K562 (cell line): ENCODE data around the gene CBX2.

Source experiments
- BRCA1 ChIP-seq, 2 experiments: fragments of 450-650 bp in 1 of 2; sonication (generic) in 1 of 2; formaldehyde crosslinking in 1 of 2; IDR thresholded peaks; 2 replicates each; pipeline versions ENCODE4 v1.5.0 to v1.6.1; 2017 to 2020; ENCODE audit warnings: mild to moderate bottlenecking in 1 of 2, missing genetic modification reagents in 1 of 2
- CAMTA2 ChIP-seq: fragments of 250-450 bp; sonication (Bioruptor Pico); conservative IDR thresholded peaks from 2 replicates; pipeline ENCODE4 v1.5.1; 2022
- CBX8 ChIP-seq: fragments of 200-600 bp; sonication (generic); IDR thresholded peaks from 2 replicates; pipeline ENCODE4 v1.6.1; 2012; ENCODE audit warnings: borderline replicate concordance, mixed run types, low read depth, mild to moderate bottlenecking, moderate library complexity, mixed read lengths, low read length, control low read depth, inconsistent platforms; ENCODE audit not compliant: poor library complexity, severe bottlenecking; ENCODE audit errors: extremely low read depth
- ELK1 ChIP-seq: sonication (generic); formaldehyde crosslinking; IDR thresholded peaks from 2 replicates; pipeline ENCODE4 v1.8.1; 2022; ENCODE audit warnings: missing genetic modification reagents
- EZH2 ChIP-seq: IDR thresholded peaks from 2 replicates; pipeline ENCODE4 v1.6.1; 2012; ENCODE audit warnings: low read depth, mild to moderate bottlenecking, inconsistent platforms, low read length, borderline replicate concordance
- GMEB1 ChIP-seq: fragments of 250-450 bp; sonication (Bioruptor Pico); IDR thresholded peaks from 2 replicates; pipeline ENCODE4 v1.4.0; 2020; ENCODE audit warnings: mild to moderate bottlenecking
- PHB2 ChIP-seq: fragments of 450-650 bp; IDR thresholded peaks from 2 replicates; pipeline ENCODE4 v1.6.1; 2017; ENCODE audit warnings: low read depth
- SFPQ ChIP-seq: fragments of 200-400 bp; formaldehyde crosslinking; IDR thresholded peaks from 2 replicates; pipeline ENCODE4 v1.6.1; 2017; ENCODE audit warnings: mild to moderate bottlenecking, low read depth, low read length, moderate library complexity
- SMARCC2 ChIP-seq: fragments of 450-650 bp; IDR thresholded peaks from 2 replicates; pipeline ENCODE4 v1.6.1; 2017; ENCODE audit warnings: antibody characterized with exemption, moderate library complexity, mild to moderate bottlenecking, low read depth
- ZKSCAN1 ChIP-seq: fragments of 150-350 bp; IDR thresholded peaks from 2 replicates; pipeline ENCODE4 v1.6.1; 2016; ENCODE audit warnings: low read depth, low read length
- ZNF277 ChIP-seq: fragments of 250-450 bp; sonication (Bioruptor Pico); IDR thresholded peaks from 2 replicates; pipeline ENCODE4 v1.8.0; 2022; ENCODE audit warnings: inconsistent platforms, mild to moderate bottlenecking, moderate library complexity, borderline replicate concordance
- ZNF282 ChIP-seq: sonication (generic); formaldehyde crosslinking; IDR thresholded peaks from 2 replicates; pipeline ENCODE4 v1.8.1; 2023; ENCODE audit warnings: missing genetic modification reagents

GRCh38 chr17:79746889-79747507, 30.9 kb upstream of the CBX2 start:
- no peak for TF ChIP-seq PHB2
- TF ChIP-seq ZNF277 (CRISPR knock-in tag), result no peak
- no peak for TF ChIP-seq SFPQ
- no peak for TF ChIP-seq BRCA1 (IDR thresholded peaks at IDR 0.05)
- no peak for TF ChIP-seq BRCA1 (CRISPR knock-in tag; IDR thresholded peaks at IDR 0.05)
- no peak for TF ChIP-seq ZNF282
- TF ChIP-seq EZH2, result no peak
- no peak for TF ChIP-seq CBX8
- no peak for TF ChIP-seq GMEB1
- no peak for TF ChIP-seq ZKSCAN1
- no peak for TF ChIP-seq SMARCC2
- TF ChIP-seq ELK1 (CRISPR knock-in tag), result no peak
- TF ChIP-seq CAMTA2 (CRISPR knock-in tag), result no peak
